ENCODE results near the gene SLC16A12.
"Not testable (repeated sequence)": the region's sequence is repeated elsewhere in the genome, so short reads cannot be mapped to it uniquely, and the experiment has no call there.

SLC16A12 gene

DNA sequence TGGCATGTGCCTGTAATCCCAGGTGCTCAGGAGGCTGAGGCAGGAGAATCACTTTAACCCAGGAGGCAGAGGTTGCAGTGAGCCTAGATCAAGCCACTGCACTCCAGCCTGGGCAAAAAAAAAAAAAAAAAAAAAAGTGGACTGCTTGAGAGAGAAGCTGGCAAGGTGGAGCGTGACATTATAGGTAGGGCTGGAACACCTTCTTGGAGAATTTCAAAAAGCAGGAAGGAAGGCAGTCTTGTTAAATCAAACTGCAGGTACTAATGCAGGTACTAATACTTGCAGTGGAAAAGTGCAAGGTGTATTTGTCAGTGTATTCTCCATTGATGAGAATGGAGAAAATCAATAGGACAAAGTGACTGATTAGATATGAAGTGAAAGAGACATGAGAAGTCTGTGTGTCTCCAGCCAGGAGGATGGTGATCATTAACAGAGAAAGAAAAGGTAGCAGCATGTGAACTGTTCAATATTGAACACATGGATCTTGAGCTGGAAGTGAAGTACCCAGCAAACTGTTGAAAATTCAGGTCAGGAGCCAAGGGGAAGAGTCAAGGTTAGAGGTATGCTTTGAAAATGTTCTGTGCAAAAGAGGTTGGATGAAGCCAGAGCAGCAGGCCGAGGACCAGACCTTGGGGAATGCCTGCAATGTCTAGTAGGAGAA is 12.6 kb upstream of the SLC16A12 start:
- DNase-seq (ENCODE audit: low spot score), result no peak

DNA sequence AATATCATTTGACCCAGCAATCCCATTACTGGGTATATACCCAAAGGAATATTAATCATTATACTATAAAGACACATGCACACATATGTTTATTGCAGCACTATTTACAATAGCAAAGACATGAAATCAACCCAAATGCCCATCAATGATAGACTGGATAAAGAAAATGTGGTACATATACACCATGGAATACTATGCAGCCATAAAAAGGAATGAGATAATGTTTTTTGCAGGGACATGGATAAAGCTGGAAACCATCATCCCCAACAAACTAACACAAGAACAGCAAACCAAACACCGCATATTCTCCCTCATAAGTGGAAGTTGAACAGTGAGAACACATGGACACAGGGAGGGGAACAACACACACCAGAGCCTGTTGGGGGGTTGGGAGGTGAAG is 11.3 kb upstream of the SLC16A12 start:
- not testable (repeated sequence) for DNase-seq (ENCODE audit: low spot score)

DNA sequence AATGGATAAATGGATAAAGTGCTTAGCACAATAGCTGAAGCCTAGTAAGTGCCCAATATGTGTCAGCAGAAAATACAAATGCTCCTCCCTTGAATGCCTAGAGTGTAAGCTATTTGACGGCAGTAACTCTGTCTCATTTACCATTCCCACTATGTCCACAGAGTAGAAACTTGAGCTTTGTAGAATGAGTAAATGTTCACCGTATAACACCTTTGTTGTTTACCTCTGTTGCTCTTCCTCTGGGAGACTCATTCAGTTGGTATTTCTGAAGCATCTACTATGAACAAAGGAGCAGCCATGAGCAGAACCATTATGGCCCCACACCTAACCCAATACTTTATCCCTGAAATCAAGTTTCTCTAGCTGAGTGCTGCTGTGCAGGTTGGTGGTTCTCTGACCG is 8.4 kb upstream of the SLC16A12 start:
- DNase-seq (ENCODE audit: low spot score), result no peak

DNA sequence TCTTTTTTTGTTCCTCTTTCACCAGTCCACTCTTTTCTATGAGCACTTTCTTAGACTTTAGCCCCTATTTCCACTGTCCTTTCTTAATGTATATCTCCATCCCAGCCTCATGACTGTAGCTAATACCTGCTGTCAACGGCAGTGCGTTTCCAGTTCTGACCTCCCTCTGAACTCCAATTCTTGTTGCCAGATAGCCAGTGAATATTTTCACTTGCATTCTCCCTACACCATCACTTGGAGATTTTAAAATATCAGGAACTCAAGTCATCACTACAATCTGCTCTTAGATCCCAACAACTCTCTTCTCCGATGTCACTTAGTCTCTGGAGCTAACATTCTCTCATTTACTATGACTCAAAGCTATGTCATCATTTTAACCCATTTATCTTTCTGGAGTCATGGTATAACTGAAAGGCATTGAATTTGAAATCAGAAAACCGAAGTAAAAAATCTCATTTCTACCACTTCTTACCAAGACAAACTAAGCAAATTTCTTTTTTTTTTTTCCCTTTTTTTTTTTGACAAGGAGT is 5.1 kb upstream of the SLC16A12 start:
- DNase-seq (ENCODE audit: low spot score), result no peak

DNA sequence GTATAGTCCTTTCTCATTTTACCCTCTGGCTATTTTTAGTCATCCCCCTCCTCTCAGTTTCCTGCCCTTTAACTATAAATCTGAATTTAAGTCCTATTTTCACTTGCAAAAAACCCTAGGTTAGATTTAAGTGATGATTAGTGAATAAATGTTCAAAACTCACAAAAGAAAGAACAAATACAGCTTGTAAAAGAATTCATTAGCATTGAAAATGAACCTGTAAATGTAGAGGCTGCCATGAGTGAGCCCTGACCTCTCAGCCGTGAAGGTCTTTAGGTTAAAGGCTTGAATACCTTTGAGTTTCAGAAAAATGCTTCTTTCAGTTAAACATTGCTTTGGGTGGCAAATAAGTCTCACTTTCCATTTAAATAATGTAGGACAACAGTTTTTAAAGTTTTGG is 2.0 kb upstream of the SLC16A12 start:
- no peak for DNase-seq (ENCODE audit: low spot score)

DNA sequence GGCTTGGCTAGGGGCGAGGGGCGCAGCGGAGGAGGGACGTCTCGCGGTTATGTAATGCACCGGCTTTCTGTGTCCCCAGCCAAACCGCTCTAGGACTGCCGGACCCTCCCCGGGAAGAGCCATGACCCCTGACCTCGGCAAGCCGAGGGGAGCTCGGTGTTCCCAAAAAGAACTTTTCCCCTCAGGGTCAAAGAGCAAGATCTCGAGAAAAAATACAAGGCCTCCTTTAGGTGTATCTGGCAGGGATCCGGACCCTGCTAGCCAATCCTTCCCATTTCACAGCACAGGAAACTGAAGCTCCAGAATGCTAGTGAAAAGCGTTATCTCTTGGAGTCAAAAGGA is 590 bp upstream of the SLC16A12 start:
- no peak for DNase-seq (ENCODE audit: low spot score)

DNA sequence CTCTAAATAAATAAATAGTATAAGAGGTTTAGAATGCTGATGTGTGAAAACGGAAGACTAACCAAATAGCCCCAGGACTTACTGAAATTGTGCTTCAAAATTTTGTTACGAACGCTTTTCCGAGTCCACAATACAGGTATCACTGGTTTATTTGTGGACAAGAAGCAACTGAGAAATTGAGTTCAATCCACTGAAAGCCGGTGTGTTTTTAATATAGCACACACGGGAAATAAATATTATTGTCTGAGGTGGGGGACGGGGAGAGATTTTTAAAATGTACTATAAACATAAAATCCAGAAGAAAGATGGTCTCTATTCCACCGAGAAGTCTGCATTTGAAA is 598 bp downstream of the SLC16A12 start:
- no peak for DNase-seq (ENCODE audit: low spot score)

DNA sequence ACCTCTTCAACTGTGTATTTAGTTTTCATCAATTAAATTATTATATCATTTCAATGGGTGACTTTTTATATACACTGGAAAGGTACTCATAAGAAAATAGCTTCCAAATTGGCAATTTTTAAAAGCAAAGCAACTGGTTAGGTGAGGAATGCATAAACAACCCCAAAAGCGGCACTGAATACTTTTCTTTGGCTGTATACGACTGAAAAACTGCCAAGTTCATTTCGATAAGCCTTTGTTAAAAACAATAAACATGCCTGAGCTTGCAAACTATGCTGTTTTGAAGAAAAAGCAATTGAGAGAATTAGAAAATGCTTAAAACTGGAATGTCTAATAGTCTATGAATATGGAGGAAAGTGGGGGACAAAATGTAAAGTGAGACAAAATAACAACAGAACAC is 2.9 kb downstream of the SLC16A12 start:
- DNase-seq (ENCODE audit: low spot score), result no peak

DNA sequence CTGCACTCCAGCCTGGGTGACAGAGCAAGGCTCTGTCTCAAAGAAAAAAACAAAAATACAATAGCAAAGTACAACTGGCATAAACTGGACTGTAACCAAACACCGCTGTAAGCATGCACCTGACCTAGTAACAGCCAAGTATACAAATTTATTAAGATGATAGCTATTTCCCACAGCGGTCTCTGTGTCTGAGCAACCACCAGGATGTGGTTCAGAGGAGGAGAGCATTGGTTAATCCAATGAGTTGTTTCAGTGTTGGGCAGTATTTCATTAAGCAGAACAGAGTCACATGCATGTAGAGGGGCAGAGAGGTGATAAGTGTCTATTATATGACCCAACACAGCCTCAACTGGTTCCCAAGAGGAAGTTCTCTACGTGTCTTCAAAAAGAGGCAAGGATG is 4.0 kb downstream of the SLC16A12 start:
- no peak for DNase-seq (ENCODE audit: low spot score)

DNA sequence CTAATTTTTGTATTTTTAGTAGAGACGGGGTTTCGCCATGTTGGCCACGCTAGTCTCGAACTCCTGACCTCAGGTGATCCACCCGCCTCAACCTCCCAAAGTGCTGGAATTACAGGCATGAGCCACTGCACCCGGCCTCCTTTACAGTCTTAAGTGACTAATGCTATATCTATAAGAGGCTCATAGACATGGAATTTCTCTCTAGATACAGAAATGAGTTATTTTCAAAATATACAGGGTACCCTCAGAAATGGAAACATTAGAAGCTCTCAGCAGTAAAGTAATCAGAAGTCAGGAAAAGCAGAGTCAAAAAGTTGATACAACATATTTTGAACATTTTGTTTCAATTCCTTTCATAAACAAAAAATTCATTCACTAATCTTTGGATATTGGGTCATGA is 5.7 kb downstream of the SLC16A12 start:
- not testable (repeated sequence) for DNase-seq (ENCODE audit: low spot score)

DNA sequence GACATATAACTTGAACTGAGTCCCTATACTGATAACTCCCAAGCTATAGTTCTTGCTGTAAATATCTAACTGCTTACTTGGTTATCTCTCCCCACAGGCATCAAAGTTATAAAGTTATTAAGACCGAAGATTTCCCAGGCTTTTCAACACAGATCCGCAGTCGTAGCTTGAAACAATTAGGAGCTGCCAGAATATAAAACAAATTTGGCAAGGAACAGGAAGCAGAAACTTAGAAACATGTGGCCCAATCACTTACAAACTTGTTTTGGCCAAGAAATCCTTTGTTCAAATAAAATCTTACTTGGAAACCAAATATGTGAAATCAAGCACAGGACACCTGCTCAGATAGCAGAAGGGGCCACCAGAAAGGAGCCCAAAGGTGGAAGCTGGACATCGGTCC is 9.0 kb downstream of the SLC16A12 start:
- DNase-seq (ENCODE audit: low spot score), result no peak

DNA sequence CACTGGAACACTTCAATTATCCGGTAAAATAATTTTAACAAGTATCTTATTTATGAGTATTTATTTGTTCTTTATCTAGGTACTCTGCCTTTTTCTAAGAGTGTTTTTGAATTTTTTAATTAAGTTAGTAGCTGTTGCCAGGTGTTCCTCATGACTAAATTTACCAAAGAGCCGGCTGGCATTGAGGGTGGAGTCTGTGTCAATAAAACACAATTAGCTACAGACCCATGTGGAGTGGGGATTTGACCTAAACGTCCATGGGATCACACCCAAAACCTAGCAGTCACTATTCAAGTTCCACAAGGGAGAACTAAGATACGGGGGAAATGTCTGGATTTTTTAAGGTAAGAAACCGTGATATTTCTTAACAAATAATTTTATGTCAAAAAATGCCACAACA is 9.8 kb downstream of the SLC16A12 start:
- no peak for DNase-seq (ENCODE audit: low spot score)

DNA sequence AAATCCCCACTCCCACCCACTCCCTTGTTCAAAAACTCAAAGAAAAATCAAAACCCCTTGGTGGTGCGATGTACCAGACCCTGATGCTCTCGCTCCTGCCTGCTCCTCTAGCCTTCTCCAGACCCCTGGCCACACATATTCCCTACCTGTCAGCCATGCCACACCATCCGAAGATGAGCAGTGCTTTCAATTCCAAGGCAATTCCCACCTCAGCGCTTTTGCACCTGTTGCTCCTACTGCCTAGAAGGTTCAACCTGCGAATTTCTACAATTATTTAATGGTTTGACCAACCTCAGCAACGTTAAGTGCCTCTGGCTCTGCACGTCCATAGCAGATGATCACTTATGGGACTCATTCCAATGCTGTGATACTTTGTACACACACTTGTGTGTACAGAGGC is 11.1 kb downstream of the SLC16A12 start:
- DNase-seq (ENCODE audit: low spot score), result no peak

DNA sequence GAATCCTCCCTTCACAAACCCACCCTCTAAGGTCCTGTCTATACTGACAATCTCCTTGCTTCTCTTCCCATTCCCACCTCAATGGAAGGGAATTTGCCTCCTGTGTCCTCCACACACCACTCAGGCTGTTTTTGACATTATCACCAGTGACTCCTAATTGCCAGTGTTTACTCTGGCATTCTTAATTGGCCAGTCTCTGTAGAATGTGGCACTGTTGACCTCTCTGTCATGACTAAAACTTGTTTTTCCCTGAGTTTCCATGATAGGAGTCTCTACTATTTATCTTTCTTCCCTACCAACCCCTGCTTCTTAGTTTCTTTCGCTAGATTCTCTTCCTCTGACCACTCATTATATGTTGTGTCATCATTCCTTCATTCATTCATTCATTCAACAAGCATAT is 12.1 kb downstream of the SLC16A12 start:
- DNase-seq (ENCODE audit: low spot score), result no peak

DNA sequence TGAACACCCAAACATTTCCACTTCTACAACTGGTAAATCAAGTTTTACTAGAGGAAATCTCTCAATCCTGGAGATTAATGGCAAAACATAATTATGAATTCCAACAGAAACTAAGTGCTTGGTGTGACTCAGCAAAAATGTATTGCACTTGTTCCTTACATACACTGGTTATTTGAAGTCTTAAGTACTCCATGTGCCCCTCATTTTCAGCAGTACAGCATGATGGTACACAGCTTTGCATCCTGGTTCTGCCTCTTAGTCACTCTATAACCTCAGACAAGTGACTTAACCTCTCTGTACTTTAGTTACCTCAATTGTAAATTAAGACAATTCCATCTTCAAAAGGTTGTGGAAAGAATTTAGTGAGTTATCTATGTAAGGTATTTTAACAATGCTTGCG is 12.9 kb downstream of the SLC16A12 start:
- no peak for DNase-seq (ENCODE audit: low spot score)

DNA sequence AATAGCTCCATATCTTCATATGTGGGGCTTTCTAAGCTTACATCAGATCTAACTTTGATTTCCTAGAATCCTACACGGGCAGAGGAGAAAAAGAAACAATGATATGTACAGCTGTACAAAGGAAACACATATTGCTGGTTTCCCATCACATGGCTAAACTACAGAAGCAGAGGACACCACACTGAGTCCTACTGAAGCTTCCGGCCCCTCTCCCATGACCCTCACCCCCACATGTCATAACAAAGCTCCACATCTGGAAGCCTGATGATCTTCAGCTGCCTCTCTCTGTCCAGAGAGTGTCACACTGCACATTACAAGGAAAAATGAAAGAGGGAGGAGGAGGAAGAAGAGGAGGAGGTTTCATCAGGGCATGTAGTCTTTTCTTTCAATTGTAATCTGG is 14.0 kb downstream of the SLC16A12 start:
- no peak for DNase-seq (ENCODE audit: low spot score)

DNA sequence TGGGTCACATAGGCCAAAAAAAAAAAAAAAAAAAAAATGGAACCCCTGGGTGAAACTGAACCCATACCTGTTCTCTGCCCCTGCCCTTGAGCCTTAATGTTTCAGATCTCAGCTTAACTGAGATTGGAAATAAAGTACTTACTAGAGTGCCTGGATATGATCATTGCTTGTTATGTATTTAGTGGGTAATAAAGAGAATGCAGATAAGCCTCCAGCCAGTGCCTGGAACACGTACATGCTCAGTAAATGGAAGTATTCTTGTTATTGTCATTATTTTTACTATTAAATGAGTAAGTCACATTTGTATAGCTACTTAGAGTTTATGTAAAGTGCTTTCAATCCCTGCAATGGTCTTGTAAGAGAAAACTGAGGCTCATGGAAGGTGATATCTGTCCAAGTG is 14.7 kb downstream of the SLC16A12 start:
- DNase-seq (ENCODE audit: low spot score), result no peak

DNA sequence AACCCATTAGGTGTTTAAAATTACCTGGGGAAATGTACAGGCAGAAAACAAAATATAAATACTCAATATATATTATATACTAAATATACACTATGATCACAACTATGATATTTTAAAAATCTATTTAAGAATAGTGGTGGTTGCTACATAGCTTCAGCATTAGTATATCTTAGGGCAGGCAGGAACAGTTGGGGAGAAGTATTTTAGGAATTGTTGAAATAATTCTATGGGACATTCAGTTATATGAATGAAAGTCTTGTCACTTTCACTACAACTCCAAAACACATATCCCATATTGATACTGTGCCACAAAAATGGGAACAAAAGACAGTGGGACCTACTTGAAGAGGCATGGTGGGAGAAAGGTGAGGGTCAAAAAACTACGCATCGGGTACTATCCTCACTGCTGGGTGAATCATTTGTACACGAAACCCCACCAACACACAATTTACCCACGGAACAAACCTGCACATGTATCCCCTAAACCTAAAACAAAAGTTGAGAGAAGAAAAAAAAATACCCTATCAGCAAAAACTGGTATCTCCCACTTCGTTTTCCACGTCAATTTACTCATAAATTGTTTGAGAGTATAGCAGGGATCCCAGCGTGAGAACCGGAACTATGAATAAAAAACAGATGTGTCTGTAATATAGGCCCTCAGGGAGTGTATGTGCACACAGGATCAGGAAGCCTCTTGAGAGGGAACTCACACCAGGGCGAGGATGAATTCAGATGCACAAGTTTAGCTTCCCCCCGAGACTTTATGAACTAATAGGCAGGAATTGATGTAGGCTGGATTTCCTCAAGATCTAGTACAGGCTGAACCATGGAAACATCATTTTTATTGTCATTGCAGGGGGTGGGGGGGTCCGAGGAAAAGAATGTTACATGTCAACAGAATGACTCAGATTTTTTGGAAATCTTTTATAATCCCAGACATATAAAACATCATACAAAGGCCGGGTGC is 16.2 kb downstream of the SLC16A12 start:
- DNase-seq (ENCODE audit: low spot score), result no peak

DNA sequence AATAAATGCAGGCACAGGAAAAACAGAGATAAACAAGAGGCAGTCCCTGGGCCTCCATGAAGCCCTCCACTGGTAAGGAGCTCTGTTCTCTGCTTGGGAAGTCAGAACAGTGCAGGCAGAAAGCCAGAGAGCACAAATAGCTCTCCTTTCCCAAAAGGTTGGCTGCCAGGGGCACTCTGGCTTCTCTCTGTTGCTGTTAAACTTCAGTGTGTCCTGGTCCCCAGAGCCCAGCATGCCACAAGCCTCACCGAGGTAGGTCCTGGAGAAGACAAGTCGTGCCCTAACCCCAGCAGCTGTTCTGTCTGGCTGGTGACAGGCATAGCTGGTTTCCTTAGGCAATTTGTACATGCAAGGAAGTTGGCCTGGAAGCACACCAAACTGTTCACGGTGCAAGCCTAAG is 17.3 kb downstream of the SLC16A12 start:
- DNase-seq (ENCODE audit: low spot score), result no peak

DNA sequence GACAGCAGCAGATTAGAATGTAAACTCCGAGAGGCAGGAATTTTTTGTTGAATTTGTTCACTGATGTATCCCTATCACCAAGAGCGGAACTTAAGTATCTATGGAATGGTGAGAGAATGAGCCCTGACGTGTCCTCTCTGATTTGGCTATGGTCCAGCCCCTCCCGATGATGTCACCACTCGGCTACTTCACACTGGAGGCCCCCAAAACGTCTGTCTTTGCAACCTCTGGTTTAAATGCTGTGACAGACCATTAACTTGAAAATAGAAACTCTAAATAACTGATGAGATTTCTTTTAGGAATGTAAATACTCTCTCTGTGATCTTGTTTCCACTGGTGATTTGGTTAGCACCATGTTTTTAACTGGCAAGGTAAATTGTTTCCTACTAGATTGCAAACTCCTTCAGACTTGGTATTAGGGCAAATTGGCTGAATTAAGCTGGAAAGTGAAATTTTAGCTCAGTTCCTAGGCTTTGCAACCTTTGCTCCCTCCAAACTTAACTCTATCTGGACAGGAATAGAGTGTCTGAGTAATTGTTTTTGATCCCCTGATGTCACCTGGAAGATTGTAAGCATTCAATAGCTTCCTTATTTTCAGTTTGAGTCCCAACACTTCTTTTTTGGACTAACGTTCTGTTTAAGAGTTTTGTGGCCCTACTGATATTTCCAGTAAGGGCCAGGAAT is 19.1 kb downstream of the SLC16A12 start:
- no peak for DNase-seq (ENCODE audit: low spot score)

DNA sequence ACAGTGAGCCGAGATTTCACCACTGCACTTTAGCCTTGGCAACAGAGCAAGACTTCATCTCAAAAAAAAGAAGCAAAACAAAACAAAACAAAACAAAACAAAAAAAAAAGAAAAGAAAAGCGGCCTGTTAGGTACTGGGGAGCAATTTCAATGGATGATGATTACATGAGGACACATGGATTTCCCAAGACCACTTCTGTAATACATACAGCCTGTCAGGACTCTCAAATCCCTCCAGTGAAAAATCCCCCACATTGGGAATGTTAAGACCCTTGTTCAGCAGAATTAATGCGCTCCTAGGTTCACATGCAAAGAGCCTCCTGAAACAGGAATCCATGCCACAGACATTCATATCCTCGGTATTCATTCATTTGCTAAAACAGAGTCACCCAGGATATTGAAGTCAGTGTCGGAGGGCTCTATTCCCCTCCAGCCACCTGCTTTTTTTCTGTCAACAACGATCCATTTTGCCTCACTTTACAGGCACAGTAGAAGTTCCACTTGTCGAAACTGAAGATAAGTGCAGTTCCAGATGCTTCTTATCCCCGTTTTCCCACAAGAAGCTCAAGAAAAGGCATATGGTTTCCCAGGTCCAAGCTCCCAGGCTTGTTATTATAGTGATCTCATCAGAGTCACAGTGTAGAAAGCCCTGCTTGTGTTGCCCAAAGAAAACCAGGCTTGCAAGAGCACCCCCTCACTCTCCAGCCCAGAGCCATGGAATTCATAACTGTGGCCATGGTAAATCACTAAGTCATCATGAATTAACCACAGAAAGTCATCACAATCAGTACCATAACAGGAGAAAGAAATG is 20.2 kb downstream of the SLC16A12 start:
- DNase-seq (ENCODE audit: low spot score), result no peak

DNA sequence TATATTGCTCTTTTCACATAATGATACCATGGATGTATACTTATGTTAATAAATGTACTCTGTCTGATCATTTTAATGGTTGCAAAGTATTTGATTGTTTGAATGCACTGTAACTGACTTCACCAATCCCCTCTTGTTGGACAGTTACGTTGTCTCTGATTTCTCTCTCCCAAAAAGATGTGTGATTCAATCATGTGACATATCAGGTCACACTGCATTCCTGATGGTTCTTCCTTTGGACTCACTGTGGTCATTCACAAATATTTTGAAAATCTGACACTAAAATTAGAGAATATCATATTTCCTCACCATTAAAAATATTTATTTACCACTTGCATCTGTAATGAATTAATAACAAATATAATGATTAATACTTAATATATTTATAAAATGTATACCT is 22.2 kb downstream of the SLC16A12 start:
- DNase-seq (ENCODE audit: low spot score), result no peak
